ENCODE data around the gene RPH3AL. TPM values are rescaled to one million over a fixed set of nuclear protein-coding genes. Genes with fewer than 3 reads are reported as not detected.

The RPH3AL gene
- total and polyA plus RNA-seq, 5 donors: 4.7 to 11.5 (median 9.1) TPM

DNA sequence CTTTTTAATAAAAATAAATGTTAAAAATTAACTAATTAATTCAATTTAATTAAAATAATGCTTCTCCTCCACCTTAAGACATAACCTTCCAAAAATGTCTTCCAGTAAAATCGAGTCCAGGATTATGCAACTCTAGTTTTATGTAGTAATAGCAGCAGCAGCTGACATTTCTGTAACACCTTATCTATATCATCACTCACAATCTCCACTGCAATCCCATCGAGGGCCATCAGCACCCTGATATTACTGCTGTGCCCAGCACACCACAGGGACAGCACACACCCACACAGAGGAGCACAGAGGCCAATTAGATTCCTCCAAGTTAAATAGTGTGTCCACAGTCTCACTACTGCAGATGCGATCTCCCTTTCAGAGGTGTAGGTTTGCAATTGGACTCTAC, 2.9 kb downstream of the RPH3AL start:
- Histone ChIP-seq H3K27ac (ENCODE audit: low read length) (peak overlapping the region; percentile 59), H3K27me3 (ENCODE audit: control insufficient read depth, insufficient read depth) (no peaks in the 10 kb centered on the region), H3K9me3 (ENCODE audit: control insufficient read depth, low read length) (no peaks in the 10 kb centered on the region), H3K4me1 (ENCODE audit: control insufficient read depth, insufficient read depth, low read length) (peaks cover 15% of the 10 kb centered on the region), H3K4me3 (ENCODE audit: low read length) (no peak overlapping the region)
- intact Hi-C loops (cut with DNase I): no loop called here
- WGBS: 55% methylated on average over 3 of the region's 3 CpGs
- DNase-seq (no peak), ATAC-seq (no peak)

DNA sequence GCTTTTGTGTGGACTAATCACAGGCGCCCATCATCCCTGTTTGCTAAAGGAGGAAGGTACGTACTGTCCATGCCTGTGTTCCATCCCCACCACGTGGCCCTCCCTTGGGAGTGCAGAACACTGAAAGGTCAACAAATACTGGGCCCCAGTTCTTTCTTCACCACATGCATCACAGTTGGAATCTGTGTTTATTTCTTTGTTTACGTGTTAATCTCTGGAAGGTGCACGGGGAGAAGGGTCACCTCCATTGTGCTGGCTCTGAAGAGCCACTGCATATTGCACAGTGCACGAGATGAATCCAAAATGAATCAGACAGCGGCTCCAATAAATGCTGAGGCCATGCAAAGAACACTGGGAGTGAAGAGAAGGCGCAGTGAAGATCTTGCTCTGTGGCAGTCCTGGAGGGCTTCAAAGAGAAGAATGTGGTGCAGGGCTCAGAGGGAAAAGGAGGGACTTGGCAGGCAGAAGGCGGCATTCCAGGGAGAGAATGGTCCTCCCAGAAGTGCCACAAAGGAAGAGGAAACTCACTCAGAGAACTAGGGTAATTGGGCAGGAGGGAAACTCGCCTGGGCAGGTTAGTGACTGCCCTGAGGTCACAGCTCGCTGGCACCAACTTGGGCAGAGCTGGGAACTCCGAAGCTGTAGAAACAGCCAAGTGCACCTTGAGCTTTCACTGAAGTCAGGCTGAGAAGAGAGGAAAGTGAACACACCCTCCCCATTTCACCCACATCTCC, 3.7 kb downstream of the RPH3AL start:
- Histone ChIP-seq H3K4me3 (ENCODE audit: low read length) (no peak overlapping the region), H3K4me1 (ENCODE audit: control insufficient read depth, insufficient read depth, low read length) (peaks cover 15% of the 10 kb centered on the region), H3K27me3 (ENCODE audit: control insufficient read depth, insufficient read depth) (no peaks in the 10 kb centered on the region), H3K27ac (ENCODE audit: low read length) (peak overlapping the region; percentile 73), H3K9me3 (ENCODE audit: control insufficient read depth, low read length) (no peaks in the 10 kb centered on the region)
- WGBS: 67% methylated on average over 12 of the region's 12 CpGs
- intact Hi-C loops (cut with DNase I): no loop called here
- ATAC-seq (peak; percentile 12 to 24), DNase-seq (no peak)

DNA sequence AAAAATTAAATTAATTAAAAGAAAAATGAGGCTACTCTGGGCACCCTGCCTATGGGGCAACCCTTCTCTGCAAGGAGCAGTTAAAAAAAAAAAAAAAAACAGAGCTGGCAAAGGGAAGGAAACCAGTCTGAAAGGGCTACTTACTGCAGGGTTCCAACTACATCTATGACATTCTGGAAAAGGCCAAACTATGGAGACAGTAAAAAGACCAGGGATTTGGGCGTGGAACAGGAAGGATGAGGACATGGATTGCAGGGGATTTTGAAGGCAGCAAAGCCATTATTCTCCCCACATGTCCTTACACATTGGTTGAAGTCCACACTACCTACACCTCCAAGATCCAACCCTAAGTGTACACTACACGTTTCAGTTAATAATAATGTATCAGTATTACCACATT, 4.6 kb downstream of the RPH3AL start:
- Histone ChIP-seq H3K4me3 (ENCODE audit: low read length) (no peak overlapping the region), H3K27ac (ENCODE audit: low read length) (no peak overlapping the region), H3K4me1 (ENCODE audit: control insufficient read depth, insufficient read depth, low read length) (peaks cover 13% of the 10 kb centered on the region), H3K9me3 (ENCODE audit: control insufficient read depth, low read length) (no peaks in the 10 kb centered on the region), H3K27me3 (ENCODE audit: control insufficient read depth, insufficient read depth) (no peaks in the 10 kb centered on the region)
- ATAC-seq (no peak), DNase-seq (no peak)
- intact Hi-C loops (cut with DNase I): no loop called here
- 45% methylated on average over 2 of the region's 2 CpGs for WGBS

DNA sequence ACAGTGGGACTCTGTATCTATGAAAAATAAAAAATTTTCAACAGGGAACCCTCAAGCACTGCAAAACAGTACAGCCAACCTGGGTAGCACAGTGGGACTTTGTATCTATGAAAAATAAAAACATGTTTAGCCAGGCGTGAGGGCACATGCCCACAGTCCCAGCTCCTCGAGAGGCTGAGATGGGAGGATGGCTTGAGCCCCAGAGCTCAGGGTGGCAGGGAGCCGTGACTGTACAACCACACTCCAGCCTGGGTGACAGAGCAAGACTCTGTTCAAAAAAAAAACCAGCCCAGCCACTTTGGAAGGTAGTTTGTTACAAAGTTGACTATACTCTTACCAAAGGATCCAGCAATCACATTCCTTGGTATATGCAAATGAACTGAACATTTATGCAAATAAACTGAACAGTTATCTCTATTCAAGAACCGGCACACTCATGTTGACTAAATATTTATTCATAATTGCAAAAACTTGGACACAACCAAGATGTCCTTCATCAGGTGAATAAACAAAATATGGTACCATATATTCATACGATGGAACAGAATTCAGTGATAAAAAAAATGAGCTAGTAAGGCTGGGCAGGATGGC, 5.2 kb downstream of the RPH3AL start:
- ATAC-seq: no peak

DNA sequence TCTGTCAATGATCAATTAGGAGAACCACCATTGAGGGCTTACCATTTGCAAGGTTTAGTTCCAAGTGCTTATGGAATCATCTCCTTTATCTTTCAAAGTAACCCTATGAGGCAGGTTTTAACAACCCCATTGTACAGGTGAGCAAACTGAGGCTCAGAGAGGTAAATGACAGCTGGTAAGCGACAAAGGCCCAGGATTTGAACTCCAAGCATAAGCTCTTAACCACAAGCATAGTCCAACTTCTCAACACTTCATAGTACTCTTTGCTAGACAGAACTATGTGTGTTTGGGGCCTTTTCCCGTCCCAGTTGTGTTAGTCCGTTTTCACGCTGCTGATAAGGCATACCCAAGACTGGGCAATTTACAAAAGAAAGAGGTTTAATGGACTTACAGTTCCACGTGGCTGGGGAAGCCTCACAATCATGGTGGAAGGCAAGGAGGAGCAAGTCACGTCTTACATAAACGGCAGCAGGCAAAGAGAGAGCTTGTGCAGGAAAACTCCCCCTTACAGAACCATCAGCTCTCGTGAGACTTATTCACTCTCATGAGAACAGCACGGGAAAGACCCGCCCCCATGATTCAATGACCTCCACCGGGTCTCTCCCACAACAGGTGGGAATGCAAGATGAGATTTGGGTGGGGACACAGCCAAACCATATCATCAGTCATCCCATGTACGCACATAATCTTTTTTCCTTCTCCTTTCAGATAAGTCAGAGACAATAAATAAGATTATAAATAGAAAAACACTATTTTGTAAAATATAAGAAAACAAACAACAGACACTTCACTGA, 6.4 kb downstream of the RPH3AL start:
- Histone ChIP-seq H3K9me3 (ENCODE audit: control insufficient read depth, low read length) (no peaks in the 10 kb centered on the region), H3K27me3 (ENCODE audit: control insufficient read depth, insufficient read depth) (no peaks in the 10 kb centered on the region), H3K27ac (ENCODE audit: low read length) (no peak overlapping the region), H3K4me3 (ENCODE audit: low read length) (no peak overlapping the region), H3K4me1 (ENCODE audit: control insufficient read depth, insufficient read depth, low read length) (peaks cover 5% of the 10 kb centered on the region)
- intact Hi-C loops (cut with DNase I): no loop called here
- no peak for ATAC-seq
- DNase-seq: no peak
- 70% methylated on average over 12 of the region's 12 CpGs for WGBS

More for the DNA sequence above, 5.2 kb downstream of the RPH3AL start:
- no peaks in the 10 kb centered on the region for H3K27me3 ChIP-seq (ENCODE audit: control insufficient read depth, insufficient read depth)
- H3K27ac ChIP-seq (ENCODE audit: low read length): no peak overlapping the region
- no peaks in the 10 kb centered on the region for H3K9me3 ChIP-seq (ENCODE audit: control insufficient read depth, low read length)
- H3K4me1 ChIP-seq (ENCODE audit: control insufficient read depth, insufficient read depth, low read length): peaks cover 10% of the 10 kb centered on the region
- intact Hi-C loops (cut with DNase I): no loop called here
- no peak for DNase-seq
- H3K4me3 ChIP-seq (ENCODE audit: low read length): no peak overlapping the region
- WGBS: 87% methylated on average over 5 of the region's 5 CpGs

DNA sequence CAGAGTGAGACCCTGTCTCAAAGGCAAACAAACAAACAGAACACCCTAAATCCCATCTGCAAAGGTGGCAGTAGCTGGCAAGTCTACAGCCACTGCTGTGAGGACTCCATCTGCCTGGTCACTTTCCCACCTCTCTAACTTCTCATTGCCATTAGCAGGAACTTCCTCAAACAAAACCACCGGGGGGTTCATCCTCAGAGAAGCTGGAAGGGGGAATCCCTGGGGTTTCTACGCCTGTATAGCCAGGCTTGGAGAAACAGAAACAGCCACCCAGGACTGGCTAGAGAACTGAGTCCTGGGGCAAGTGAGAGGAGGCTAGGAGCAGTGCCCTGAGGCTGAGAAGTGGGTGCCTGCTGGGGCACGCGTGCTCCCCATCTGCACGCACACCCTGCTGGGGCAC, 7.3 kb downstream of the RPH3AL start:
- WGBS: 82% methylated on average over 5 of the region's 5 CpGs
- no peak for ATAC-seq
- intact Hi-C loops (cut with DNase I): no loop called here

DNA sequence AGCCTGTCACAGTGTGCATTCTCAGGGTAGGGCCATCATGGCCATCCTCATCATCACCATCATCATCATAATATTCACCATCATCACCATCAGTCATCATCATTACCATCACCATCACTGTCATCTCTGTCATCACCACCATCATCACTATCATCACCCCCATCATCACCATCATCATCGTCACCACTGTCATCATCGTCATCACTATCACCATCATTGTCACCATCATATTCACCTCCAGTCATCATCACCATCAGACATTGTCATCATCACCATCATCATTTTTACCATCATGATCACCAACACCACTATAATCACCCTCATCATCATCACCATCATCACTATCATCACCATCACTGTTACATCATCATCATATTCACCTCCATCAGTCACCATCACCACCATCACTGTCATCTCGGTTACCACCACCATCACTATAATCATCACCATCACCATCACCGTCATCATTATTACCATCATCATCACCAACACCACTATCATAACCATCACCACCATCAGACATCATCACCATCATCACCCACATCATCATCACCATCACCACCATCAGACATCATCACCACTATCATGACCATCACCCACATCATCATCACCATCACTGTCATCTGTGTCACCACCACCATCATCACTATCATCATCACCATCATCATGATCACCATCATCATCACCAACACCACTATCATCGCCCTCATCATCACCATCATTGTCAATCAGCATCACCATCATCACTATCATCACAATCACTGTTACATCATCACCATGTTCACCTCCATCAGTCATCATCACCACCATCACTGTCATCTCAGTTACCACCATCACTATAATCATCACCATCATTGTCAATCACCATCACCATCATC, 8.5 kb downstream of the RPH3AL start:
- H3K27me3 ChIP-seq (ENCODE audit: control insufficient read depth, insufficient read depth): no peaks in the 10 kb centered on the region
- intact Hi-C loops (cut with DNase I): no loop called here
- peaks cover under 1% of the 10 kb centered on the region for H3K4me1 ChIP-seq (ENCODE audit: control insufficient read depth, insufficient read depth, low read length)
- no peak overlapping the region for H3K4me3 ChIP-seq (ENCODE audit: low read length)
- H3K9me3 ChIP-seq (ENCODE audit: control insufficient read depth, low read length): no peaks in the 10 kb centered on the region
- WGBS: 96% methylated on average over 5 of the region's 5 CpGs
- H3K27ac ChIP-seq (ENCODE audit: low read length): no peak overlapping the region
- ATAC-seq (no peak), DNase-seq (no peak)

More for the DNA sequence above, 7.3 kb downstream of the RPH3AL start:
- peaks cover 4% of the 10 kb centered on the region for H3K4me1 ChIP-seq (ENCODE audit: control insufficient read depth, insufficient read depth, low read length)
- no peak for DNase-seq
- H3K9me3 ChIP-seq (ENCODE audit: control insufficient read depth, low read length): no peaks in the 10 kb centered on the region
- no peaks in the 10 kb centered on the region for H3K27me3 ChIP-seq (ENCODE audit: control insufficient read depth, insufficient read depth)
- H3K4me3 ChIP-seq (ENCODE audit: low read length): no peak overlapping the region
- H3K27ac ChIP-seq (ENCODE audit: low read length): no peak overlapping the region

DNA sequence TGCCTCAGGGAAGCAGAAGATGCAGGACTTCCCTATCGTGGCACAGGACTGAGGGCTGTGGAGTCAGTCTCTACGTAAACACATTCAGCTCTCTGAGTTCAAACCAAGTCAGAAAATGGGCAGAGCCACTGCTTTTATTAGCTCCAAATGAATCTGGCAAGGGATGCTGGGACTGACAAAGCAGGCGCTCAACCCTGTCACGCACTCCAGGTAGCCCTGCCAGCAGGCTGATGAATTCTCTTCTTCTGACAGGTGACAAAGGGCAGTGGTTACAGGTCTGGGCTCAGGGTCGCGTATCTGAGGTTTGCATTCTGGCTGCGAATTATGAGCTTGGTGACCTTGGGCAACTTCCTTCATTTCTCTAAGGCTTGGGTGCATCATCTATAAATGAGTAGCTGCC, 9.4 kb downstream of the RPH3AL start:
- Histone ChIP-seq H3K4me1 (ENCODE audit: control insufficient read depth, insufficient read depth, low read length) (no peaks in the 10 kb centered on the region), H3K27me3 (ENCODE audit: control insufficient read depth, insufficient read depth) (no peaks in the 10 kb centered on the region), H3K27ac (ENCODE audit: low read length) (no peak overlapping the region), H3K4me3 (ENCODE audit: low read length) (no peak overlapping the region), H3K9me3 (ENCODE audit: control insufficient read depth, low read length) (no peaks in the 10 kb centered on the region)
- intact Hi-C loops (cut with DNase I): no loop called here
- 77% methylated on average over 7 of the region's 7 CpGs for WGBS
- no peak for DNase-seq
- no peak for ATAC-seq

DNA sequence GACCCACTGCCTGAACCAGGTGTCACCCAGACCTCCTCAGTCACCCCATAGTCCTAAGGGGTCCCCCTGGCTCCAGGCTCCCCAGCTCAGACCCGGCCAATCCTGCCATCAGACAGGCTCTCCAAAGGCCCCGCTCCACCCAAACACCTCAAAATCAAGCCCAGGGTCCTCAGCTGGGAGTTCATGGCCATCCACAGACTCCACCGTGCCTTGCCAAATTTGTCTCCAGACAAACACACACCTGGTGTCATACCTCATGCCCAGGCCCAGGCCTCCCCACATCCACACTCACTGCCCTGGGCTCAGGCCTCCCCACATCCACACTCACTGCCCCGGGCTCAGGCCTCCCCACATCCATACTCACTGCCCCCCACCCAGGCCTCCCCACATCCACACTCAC, 12.5 kb downstream of the RPH3AL start:
- ATAC-seq: no peak
- peak in 1 of 3 donors; percentile 7 for DNase-seq
- intact Hi-C loops (cut with DNase I): no loop called here
- H3K27me3 ChIP-seq (ENCODE audit: control insufficient read depth, insufficient read depth): no peaks in the 10 kb centered on the region
- H3K27ac ChIP-seq (ENCODE audit: low read length): no peak overlapping the region
- WGBS: 99% methylated on average over 4 of the region's 4 CpGs
- no peak overlapping the region for H3K4me3 ChIP-seq (ENCODE audit: low read length)
- peaks cover 2% of the 10 kb centered on the region for H3K4me1 ChIP-seq (ENCODE audit: control insufficient read depth, insufficient read depth, low read length)
- no peaks in the 10 kb centered on the region for H3K9me3 ChIP-seq (ENCODE audit: control insufficient read depth, low read length)

DNA sequence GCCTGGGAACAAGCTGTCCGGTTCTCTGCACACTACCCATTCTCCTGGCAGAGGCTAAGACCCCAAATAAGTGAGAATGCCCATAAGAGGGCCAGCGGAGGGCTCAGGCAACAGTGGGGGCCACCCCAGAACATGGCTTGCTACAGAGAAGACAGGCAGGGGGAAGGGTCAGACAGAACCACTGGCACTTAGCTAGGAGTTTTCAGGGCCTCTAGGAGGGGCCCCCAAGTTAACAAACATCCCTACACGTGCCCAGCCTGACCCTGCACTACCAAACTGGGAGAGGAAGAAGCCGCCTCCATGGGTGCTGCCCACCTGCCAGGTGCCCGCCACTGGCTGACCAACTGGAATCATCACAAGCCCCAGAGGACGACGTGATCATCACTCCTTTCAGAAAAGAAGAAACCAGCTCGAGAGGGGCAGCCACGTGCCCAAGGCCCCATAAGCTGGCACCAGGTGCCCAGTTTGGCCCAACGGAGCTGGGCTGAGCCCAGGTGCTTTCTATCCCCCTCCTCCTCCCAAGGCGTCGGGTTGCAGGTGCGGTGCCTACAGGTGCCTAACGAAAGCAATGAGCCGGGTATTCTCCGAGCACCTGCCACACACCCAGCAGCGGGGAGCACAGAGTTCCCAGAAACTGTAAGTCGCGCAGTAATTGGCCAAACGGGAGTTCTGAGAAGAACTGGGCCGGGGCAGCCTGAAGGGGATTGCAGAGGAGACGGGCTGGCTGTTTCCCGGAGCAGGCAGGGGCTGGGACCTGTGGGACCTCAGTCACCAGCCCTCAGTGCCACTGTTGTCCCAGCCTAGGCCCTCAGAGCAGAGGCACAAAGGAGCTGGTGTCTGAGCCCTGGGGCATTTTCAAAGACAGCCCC, 13.2 kb downstream of the RPH3AL start:
- intact Hi-C loops (cut with DNase I): no loop called here
- no peak overlapping the region for H3K27ac ChIP-seq (ENCODE audit: low read length)
- DNase-seq (peak in 1 of 3 donors; percentile 11), ATAC-seq (no peak)
- no peak overlapping the region for H3K4me3 ChIP-seq (ENCODE audit: low read length)
- peaks cover 2% of the 10 kb centered on the region for H3K4me1 ChIP-seq (ENCODE audit: control insufficient read depth, insufficient read depth, low read length)
- no peaks in the 10 kb centered on the region for H3K9me3 ChIP-seq (ENCODE audit: control insufficient read depth, low read length)
- 91% methylated on average over 23 of the region's 23 CpGs for WGBS
- no peaks in the 10 kb centered on the region for H3K27me3 ChIP-seq (ENCODE audit: control insufficient read depth, insufficient read depth)

Measured in right cardiac atrium (tissue), 5 donors.